Liver (tissue), 9 donors: ENCODE data around the gene TAP1. TPM values are rescaled to one million over a fixed set of nuclear protein-coding genes. Genes with fewer than 3 reads are reported as not detected.

Source experiments
- DNase-seq: peaks from one replicate; pipeline ENCODE4 v3.0.0-alpha.2; 2017; ENCODE audit warnings: low spot score
- H3K27ac ChIP-seq, 2 donors: one replicate each; pipeline ENCODE4 v1.7.0; 2013; ENCODE audit warnings: inconsistent platforms in 2 of 2, low read length in 2 of 2, control low read depth in 1 of 2, low read depth in 1 of 2, mild to moderate bottlenecking in 1 of 2
- H3K27me3 ChIP-seq, 4 donors: one replicate each; pipeline versions ENCODE4 v1.6.1 to v1.7.0; 2013; ENCODE audit warnings: low read length in 3 of 4, inconsistent platforms in 1 of 4, mild to moderate bottlenecking in 1 of 4, moderate library complexity in 1 of 4; ENCODE audit not compliant: control insufficient read depth in 4 of 4, insufficient read depth in 4 of 4
- H3K36me3 ChIP-seq, 4 donors: one replicate each; pipeline versions ENCODE4 v1.6.1 to v1.7.0; 2013; ENCODE audit warnings: low read length in 3 of 4, mild to moderate bottlenecking in 3 of 4, low read depth in 1 of 4, moderate library complexity in 1 of 4; ENCODE audit not compliant: control insufficient read depth in 4 of 4, insufficient read depth in 3 of 4
- H3K4me1 ChIP-seq, 4 donors: one replicate each; pipeline versions ENCODE4 v1.6.1 to v1.7.0; 2013; ENCODE audit warnings: low read length in 3 of 4, mild to moderate bottlenecking in 3 of 4, moderate library complexity in 1 of 4; ENCODE audit not compliant: control insufficient read depth in 4 of 4, insufficient read depth in 4 of 4
- H3K4me3 ChIP-seq, 3 donors: one replicate each; pipeline versions ENCODE4 v1.6.1 to v1.7.0; 2013; ENCODE audit warnings: low read length in 3 of 3, control low read depth in 1 of 3, low read depth in 1 of 3, mild to moderate bottlenecking in 1 of 3
- H3K9ac ChIP-seq, 2 donors: one replicate each; pipeline ENCODE4 v1.7.0; 2013; ENCODE audit warnings: low read length in 2 of 2, mild to moderate bottlenecking in 2 of 2, moderate library complexity in 2 of 2, control low read depth in 1 of 2, low read depth in 1 of 2
- H3K9me3 ChIP-seq, 4 donors: one replicate each; pipeline versions ENCODE4 v1.6.1 to v1.7.0; 2013; ENCODE audit warnings: low read length in 3 of 4; ENCODE audit not compliant: control insufficient read depth in 4 of 4
- ATF3 ChIP-seq: IDR thresholded peaks from 2 replicates; pipeline ENCODE4 v1.6.1; 2016; ENCODE audit warnings: antibody characterized with exemption
- CTCF ChIP-seq: fragments of 150-350 bp; IDR thresholded peaks from 2 replicates; pipeline ENCODE4 v1.5.1; 2017; ENCODE audit warnings: improper control_type of control experiment, low read depth, low read length; ENCODE audit not compliant: missing input control
- EGR1 ChIP-seq, 2 donors: IDR thresholded peaks; 2 replicates each; pipeline ENCODE4 v1.6.1; 2016 to 2018; ENCODE audit warnings: antibody characterized with exemption in 2 of 2, low read depth in 2 of 2
- FOXA1 ChIP-seq: IDR thresholded peaks from 2 replicates; pipeline ENCODE4 v1.6.1; 2016; ENCODE audit warnings: antibody characterized with exemption
- FOXA2 ChIP-seq: IDR thresholded peaks from 2 replicates; pipeline ENCODE4 v1.6.1; 2016; ENCODE audit warnings: antibody characterized with exemption
- GABPA ChIP-seq, 2 donors: IDR thresholded peaks in 1 of 2; conservative IDR thresholded peaks in 1 of 2; 2 replicates each; pipeline ENCODE4 v1.6.1; 2016; ENCODE audit warnings: antibody characterized with exemption in 2 of 2, mild to moderate bottlenecking in 1 of 2, moderate library complexity in 1 of 2
- HNF4A ChIP-seq, 2 donors: conservative IDR thresholded peaks; 2 replicates each; pipeline ENCODE4 v1.6.1; 2016; ENCODE audit warnings: antibody characterized with exemption in 2 of 2, mild to moderate bottlenecking in 2 of 2
- HNF4G ChIP-seq: IDR thresholded peaks from 2 replicates; pipeline ENCODE4 v1.6.1; 2016; ENCODE audit warnings: antibody characterized with exemption
- JUND ChIP-seq, 2 donors: IDR thresholded peaks; 2 replicates each; pipeline ENCODE4 v1.6.1; 2016; ENCODE audit warnings: antibody characterized with exemption in 2 of 2
- NR2F2 ChIP-seq: IDR thresholded peaks from 2 replicates; pipeline ENCODE4 v1.6.1; 2016; ENCODE audit warnings: antibody characterized with exemption
- RAD21 ChIP-seq, 2 donors: IDR thresholded peaks; 2 replicates each; pipeline ENCODE4 v1.6.1; 2016; ENCODE audit warnings: antibody characterized with exemption in 2 of 2, mild to moderate bottlenecking in 2 of 2
- RXRA ChIP-seq, 2 donors: IDR thresholded peaks; 2 replicates each; pipeline ENCODE4 v1.6.1; 2017 to 2018; ENCODE audit warnings: antibody characterized with exemption in 2 of 2, mild to moderate bottlenecking in 1 of 2
- SP1 ChIP-seq: IDR thresholded peaks from 2 replicates; pipeline ENCODE4 v1.6.1; 2018; ENCODE audit warnings: antibody characterized with exemption, mild to moderate bottlenecking
- TAF1 ChIP-seq: conservative IDR thresholded peaks from 2 replicates; pipeline ENCODE4 v1.6.1; 2016; ENCODE audit warnings: antibody characterized with exemption, mild to moderate bottlenecking
- YY1 ChIP-seq: IDR thresholded peaks from 2 replicates; pipeline ENCODE4 v1.6.1; 2016; ENCODE audit warnings: antibody characterized with exemption, mild to moderate bottlenecking
- ZBTB33 ChIP-seq: IDR thresholded peaks from 2 replicates; pipeline ENCODE4 v1.6.1; 2016; ENCODE audit warnings: antibody characterized with exemption
- WGBS: extraction: QIAGEN DNeasy Blood & Tissue Kit; methylation state at CpG from one replicate; pipeline ENCODE4 v1.1.7; 2013; 5-methylcytosine and 5-hydroxymethylcytosine counted together
- polyA plus RNA-seq, 2 donors: library from polyadenylated mRNA; stranded (reverse) in 1 of 2; unstranded in 1 of 2; fragments of 200-250 nt in 1 of 2; fragments of >200 nt in 1 of 2; fragmentation: Nextera tagmentation in 1 of 2; extraction: Ambion mirVana in 1 of 2; gene quantifications; one replicate each; pipeline versions ENCODE4 v1.2.1 to v1.2.3, GENCODE V29; 2013 to 2015
- total RNA-seq, 2 donors: library from RNA; depleted of rRNA; stranded (reverse); fragments of >200 nt; gene quantifications; one replicate each; pipeline ENCODE4 v1.2.3, GENCODE V29; 2014
- TF ChIP-seq, protein P1 (sequence below): IDR thresholded peaks from 2 replicates; pipeline ENCODE4 v1.6.1; 2016; ENCODE audit warnings: antibody characterized with exemption
- TF ChIP-seq, protein P2 (sequence below): IDR thresholded peaks from 2 replicates; pipeline ENCODE4 v1.6.1; 2016; ENCODE audit warnings: antibody characterized with exemption, mild to moderate bottlenecking
- donor health status: healthy.
- donor health status: healthy.
- donor health status: healthy.
- donor health status: healthy.
- donor health status: healthy.

Gene TAP1
- total and polyA plus RNA-seq, 4 donors: 9.8 to 18.2 (median 12.3) TPM

- Histone ChIP-seq H3K9ac (peak within 1 kb of the TSS; percentile 41 to 94), H3K27ac (peak within 1 kb of the TSS; percentile 94 to 98), H3K4me3 (peak within 1 kb of the TSS; percentile 75 to 91 (median 87)), H3K27me3 (no peaks in the 10 kb centered on the region), H3K36me3 (peaks cover 2 to 37% (median 24%) of the 10 kb centered on the region in 4 donors), H3K9me3 (no peaks in the 10 kb centered on the region), H3K4me1 (peaks cover 6 to 48% (median 23%) of the 10 kb centered on the region in 4 donors)
- WGBS: under 1% methylated on average over 40 of the region's 40 CpGs
- TF ChIP-seq CTCF (no peak), GABPA (IDR thresholded peaks at IDR 0.05 in 1 of 2, conservative IDR thresholded peaks at IDR 0.05 in 1 of 2) (no peak), HNF4A (conservative IDR thresholded peaks at IDR 0.05) (peak; percentile 8 to 26), FOXA1 (peak; percentile 4), ATF3 (no peak), NR2F2 (peak; percentile 46), SP1 (peak; percentile 53), YY1 (peak; percentile 71), ZBTB33 (peak; percentile 31), TAF1 (peak; percentile 36), RAD21 (IDR thresholded peaks at IDR 0.05) (peak in 1 of 2 donors; percentile 11), JUND (IDR thresholded peaks at IDR 0.05) (peak; percentile 19 to 84), RXRA (IDR thresholded peaks at IDR 0.05) (peak; percentile 60 to 69), FOXA2 (no peak), HNF4G (no peak), EGR1 (IDR thresholded peaks at IDR 0.05; ENCODE audit: low read depth in 2 of 2) (no peak)
- TF ChIP-seq, protein P1, sequence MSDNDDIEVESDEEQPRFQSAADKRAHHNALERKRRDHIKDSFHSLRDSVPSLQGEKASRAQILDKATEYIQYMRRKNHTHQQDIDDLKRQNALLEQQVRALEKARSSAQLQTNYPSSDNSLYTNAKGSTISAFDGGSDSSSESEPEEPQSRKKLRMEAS: peak; percentile 79
- TF ChIP-seq, protein P2, sequence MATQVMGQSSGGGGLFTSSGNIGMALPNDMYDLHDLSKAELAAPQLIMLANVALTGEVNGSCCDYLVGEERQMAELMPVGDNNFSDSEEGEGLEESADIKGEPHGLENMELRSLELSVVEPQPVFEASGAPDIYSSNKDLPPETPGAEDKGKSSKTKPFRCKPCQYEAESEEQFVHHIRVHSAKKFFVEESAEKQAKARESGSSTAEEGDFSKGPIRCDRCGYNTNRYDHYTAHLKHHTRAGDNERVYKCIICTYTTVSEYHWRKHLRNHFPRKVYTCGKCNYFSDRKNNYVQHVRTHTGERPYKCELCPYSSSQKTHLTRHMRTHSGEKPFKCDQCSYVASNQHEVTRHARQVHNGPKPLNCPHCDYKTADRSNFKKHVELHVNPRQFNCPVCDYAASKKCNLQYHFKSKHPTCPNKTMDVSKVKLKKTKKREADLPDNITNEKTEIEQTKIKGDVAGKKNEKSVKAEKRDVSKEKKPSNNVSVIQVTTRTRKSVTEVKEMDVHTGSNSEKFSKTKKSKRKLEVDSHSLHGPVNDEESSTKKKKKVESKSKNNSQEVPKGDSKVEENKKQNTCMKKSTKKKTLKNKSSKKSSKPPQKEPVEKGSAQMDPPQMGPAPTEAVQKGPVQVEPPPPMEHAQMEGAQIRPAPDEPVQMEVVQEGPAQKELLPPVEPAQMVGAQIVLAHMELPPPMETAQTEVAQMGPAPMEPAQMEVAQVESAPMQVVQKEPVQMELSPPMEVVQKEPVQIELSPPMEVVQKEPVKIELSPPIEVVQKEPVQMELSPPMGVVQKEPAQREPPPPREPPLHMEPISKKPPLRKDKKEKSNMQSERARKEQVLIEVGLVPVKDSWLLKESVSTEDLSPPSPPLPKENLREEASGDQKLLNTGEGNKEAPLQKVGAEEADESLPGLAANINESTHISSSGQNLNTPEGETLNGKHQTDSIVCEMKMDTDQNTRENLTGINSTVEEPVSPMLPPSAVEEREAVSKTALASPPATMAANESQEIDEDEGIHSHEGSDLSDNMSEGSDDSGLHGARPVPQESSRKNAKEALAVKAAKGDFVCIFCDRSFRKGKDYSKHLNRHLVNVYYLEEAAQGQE: peak; percentile 70
- DNase-seq: peak; percentile 92
Measured at GRCh38 chr6:32843979-32844838, 9.3 kb downstream of the TAP1 start, which contains the start of gene PSMB8. PSMB8 (minus strand) TSS chr6:32844047; CDS start chr6:32843996, 51 bp downstream.
